HL-60/S4 treated with phorbol 12-myristate 13-acetate at 8.2 ng/mL for 4 days and 3 days (cell line): ENCODE results near the gene DYNLT2B.
"Not testable (repeated sequence)": the region's sequence is repeated elsewhere in the genome, so short reads cannot be mapped to it uniquely, and the experiment has no call there.

Experiments used
- in situ Hi-C: fragments of 300-500 bp; cut with MboI; formaldehyde crosslinking; loops from 2 replicates; pipeline ENCODE4 v1.15.0; 2022; ENCODE audit warnings: low sequenced_read_pairs

DYNLT2B gene

DNA sequence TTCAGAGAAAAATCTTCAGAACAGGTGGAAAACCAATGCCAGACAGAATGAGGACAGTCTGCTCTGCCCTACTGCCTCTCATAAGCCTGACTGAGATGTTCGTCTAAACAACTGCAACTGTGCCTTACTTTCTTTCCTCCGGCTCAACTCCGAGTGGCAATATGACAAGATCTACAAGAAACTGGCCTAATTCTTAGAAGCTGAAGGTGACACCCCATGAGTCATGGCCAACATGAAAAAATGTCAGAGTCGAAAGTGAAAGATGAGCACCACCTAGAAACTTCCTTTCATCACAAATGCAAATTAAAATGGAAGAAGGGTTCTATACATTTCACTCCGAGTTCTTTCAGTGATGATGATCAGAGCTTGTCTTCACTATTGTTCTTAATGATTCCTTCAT, 43.5 kb downstream of the DYNLT2B start:
- in situ Hi-C loops = no loop called here

DNA sequence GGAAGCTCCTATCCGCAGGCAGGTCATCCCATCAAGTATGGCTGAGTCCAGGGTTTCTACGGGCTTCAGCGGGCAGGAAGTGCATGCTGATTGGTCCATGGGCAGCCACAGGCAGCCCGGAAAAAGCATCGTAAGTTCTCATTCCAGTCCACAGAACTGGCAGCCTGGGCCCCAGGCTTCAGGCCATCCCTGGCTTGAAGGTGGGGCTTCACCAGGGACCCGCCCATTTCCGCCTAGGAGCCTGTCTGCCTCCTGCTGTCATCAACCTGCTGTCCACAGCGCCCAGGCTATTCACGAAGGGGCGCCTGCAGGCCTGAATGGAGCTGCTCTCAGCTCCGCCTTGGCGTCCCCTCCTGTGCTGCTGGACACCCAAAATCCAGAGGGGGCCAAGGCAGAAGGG, 44.4 kb downstream of the DYNLT2B start:
- in situ Hi-C loops = no loop called here

DNA sequence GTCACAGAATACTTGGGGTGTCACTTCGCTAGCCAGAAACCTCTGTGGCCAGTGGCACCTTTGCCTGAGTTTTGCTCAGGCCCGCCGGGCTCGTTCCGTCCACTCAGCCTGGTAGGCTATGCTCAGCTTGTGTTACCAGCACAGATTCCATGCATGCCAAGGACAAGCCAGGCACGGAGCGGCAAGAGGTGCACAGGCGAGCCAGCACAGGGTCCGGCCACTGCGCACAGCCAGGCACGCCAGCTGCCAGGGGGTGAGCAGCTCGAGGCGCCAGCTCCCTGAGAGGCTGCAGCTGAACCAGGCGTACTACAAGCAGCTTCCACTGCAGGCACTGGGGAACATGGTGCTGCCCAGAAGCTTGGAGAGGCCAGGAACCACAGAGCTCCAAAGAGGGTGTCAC, 45.2 kb downstream of the DYNLT2B start:
- in situ Hi-C loops = no loop called here

DNA sequence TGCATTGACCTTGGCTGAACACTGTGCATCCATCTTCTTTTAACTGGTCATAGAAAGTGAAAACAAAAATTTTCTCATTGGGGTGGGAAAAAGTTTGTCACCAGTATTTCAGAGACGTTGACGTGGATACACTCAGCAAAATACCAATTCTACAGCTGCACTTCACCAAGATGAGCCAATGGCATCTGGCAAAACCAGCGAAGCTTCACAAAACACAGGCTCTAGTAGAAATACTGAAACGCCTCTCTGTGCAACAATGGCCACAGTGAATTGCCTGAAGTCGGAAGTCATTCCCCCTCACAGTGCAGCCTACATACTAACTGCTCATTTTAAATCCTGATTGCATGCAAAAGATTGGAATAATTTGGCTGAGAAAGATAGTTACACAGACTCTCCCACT, 47.5 kb downstream of the DYNLT2B start:
- in situ Hi-C loops = no loop called here

DNA sequence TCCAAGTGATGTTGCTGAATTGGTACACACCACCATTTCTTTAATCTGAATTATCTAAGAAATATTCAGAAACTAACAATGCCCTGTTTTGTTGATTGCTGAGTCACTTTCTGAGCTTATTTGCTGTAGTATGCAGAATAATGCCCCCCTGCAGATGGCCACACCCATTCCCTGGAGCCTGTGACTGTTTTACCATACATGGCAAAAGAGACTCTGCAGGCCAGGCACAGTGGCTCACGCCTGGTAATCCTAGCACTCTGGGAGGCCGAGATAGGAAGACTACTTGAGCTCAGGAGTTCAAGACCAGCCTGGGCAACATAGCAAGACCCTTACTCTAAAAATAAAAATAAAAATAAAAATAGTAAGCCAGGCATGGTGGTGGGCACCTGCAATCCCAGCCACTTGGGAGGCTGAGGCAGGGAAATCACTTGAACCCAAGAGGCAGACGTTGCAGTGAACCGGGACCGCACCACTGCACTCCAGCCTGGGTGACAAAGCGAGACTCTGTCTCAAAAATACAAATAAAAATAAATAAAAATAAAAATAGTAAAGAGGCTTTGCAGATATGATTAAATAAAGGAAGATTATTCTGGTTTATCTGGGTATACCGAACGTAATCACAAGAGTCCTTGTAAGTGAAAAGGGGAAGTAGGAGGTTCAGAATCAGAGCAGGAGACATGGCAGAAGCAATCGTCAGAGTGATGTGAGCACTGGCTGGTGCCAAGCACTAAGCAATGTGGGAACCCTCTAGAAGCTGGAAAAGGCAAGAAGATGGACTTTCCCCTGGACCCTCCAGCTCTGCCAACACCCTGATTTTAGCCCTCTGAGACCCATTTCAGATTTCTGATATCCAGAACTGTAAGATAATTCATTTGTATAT, 49.5 kb downstream of the DYNLT2B start:
- in situ Hi-C loops = no loop called here

DNA sequence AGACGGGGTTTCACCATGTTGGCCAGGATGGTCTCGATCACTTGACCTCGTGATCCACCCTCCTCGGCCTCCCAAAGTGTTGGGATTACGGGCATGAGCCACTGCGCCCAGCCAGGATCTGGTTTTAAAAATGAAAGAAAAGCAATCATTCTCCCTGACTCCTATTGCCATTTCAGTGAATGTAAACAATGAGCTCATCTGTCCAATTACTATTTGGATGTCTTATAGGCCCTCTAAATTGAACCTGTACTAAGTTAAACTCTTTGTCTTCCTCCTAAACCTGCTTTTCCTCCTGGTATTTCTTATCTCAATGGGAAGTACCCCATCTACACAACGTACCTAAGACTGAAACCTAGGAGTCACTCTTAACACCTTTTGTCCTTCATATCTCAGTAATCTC, 54.2 kb downstream of the DYNLT2B start:
- in situ Hi-C loops = no loop called here

DNA sequence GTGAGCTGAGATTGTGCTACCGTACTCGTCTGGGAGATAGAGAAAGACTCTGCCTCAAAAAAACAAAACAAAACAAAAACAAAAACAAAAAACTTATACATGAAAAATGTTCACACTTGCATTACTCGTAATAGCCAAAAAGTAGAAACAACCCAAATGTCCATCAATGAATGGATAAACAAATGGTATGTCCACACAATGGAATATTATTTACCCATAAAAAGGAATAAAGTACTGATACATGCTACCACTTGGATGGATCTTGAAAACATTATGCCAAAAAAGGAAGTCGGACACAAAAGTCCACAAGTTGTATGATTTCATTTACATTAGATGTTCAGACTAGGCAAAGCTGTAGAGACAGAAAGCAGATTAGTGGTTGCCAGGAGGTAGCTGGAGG, 57.3 kb downstream of the DYNLT2B start:
- in situ Hi-C loops = no loop called here

DNA sequence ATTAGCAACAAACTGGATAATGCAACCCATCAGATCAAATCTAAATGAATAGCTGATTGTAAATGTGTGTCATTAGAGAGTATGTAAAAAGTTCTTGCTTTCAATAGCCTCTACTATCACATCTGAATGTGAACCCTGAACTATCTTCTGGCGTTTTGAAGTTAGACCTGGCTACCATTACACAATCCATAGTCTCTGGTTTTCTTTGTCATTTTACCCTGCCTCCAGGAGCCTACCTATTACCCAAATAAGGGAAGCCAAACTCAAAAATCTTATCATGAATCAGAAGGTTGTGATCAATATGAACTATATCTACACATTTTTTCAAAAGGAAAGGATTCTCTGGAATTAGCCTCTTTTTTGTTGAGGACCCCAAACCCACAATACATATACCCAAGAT, 62.3 kb downstream of the DYNLT2B start:
- in situ Hi-C loops = no loop called here

DNA sequence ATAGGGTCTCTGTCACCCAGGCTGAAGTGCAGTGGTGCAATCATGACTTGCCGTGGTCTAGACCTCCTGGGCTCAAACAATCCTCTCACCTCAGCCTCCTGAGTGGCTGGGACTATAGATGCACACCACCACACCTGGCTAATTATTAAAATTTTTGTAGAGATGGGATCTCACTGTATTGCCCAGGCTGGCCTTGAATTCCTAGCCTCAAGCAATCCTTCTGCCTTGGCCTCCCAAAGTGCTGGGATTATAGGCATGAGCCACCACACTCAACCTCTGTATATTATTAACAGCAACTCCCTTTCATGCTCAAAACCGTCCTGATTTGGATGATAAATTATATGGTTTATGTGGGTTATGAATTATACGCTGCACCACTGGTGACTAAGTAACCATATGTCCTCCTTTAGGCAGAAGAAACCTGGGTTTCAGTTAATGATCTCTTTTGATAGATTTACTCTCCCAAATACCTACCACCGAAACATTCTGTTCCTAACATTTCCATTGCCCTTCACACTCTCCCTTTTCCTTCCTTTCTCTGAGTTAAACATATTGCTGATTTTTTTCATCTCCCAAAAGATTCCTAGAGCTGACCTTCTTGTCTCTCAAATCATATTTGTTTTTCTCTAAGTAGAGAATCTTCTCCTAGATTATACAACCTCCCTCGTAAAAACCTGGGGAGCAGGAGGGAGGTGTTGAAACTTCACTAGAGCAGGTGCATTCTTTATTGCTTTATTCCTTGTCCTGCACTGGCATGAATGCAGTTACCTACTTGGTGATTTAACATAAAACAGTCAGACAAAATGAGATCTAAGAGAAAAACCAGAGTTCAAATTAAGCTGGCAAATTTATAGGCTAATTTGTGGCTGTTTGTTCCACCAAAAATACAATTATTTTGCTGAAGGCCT, 63.4 kb downstream of the DYNLT2B start:
- in situ Hi-C loops = loop anchor here (5.0 kb wide), 1 partner anchor 268 kb away; no protein-coding TSS in a partner anchor

DNA sequence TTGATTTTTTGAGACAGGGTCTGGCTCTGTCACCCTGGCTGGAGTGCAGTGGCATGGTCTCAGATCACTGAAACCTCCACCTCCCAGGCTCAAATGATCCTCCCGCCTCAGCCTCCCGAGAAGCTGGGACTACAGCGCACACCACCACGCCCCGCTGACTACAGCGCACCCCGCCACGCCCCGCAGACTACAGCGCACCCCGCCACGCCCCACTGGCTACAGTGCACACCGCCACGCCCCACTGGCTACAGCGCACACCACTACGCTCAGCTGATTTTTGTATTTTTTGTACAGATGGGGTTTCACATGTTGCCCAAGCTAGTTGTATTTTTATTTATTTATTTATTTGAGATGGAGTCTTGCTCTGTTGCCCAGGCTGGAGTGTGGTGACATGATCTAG, 66.1 kb downstream of the DYNLT2B start:
- in situ Hi-C loops = loop anchor here (5.0 kb wide), 1 partner anchor 270 kb away; no protein-coding TSS in a partner anchor

DNA sequence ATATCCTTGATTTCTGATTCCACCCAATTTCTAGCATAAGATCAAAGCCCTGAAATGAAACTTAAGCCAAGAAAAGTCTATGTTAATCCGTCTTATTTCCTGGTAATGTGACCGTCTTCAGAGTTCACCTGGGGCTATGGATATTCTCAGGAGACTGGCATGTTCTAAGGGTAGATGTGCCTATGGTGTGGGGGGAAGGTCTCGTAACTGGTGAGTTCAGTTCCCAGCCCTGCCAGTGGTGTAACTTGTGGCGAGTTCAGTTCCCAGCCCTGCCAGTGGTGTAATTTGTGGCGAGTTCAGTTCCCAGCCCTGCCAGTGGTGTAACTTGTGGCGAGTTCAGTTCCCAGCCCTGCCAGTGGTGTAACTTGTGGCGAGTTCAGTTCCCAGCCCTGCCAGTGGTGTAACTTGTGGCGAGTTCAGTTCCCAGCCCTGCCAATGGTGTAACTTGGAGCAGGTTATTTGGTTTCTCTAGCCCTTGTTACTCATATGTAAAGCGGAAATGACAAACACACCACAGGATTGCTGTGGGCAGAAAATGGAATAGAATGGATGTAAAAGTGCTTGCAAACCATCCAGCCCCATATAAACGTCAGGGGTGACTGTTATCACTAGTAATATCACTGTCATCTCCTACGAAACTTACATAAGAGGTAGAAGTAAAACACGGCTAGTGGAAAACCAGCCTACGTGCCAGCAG, 71.3 kb downstream of the DYNLT2B start:
- in situ Hi-C loops = no loop called here

DNA sequence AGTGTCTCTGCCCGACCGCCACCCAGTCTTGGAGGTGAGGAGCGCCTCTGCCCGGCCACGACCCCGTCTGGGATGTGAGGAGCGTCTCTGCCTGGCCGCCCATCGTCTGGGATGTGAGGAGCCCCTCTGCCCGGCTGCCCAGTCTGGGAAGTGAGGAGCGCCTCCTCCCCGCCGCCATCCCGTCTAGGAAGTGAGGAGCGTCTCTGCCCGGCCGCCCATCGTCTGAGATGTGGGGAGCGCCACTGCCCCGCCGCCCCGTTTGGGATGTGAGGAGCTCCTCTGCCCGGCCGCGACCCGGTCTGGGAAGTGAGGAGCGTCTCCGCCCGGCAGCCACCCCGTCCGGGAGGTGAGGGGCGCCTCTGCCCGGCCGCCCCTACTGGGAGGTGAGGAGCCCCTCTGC, 73.9 kb downstream of the DYNLT2B start:
- in situ Hi-C loops = not testable (repeated sequence)

DNA sequence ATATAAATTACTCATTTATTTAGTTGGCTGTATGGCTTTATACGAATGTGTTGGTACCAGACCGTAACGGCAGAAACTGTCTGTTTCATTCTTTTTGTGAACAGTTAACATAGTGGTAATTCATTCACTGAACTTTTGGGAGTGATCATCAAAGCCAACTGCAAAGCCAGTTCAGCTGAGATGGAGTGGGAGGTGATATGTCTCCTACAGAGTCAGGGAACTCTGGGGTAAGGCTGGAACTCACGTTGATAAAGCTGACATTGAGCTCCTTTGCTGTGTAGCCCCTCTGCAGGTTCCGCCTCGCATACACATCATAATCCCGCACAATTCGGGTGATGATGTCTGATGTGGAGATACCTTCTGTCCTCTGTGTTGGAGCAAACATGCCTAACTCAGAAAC, 76.3 kb downstream of the DYNLT2B start:
- in situ Hi-C loops = no loop called here
